GM12873 (cell line): ENCODE data around the gene OTP.

Experiments used
- TF ChIP-seq, protein P1 (sequence below): IDR thresholded peaks from 2 replicates; pipeline ENCODE4 v1.5.1; 2012; ENCODE audit warnings: low read depth, mild to moderate bottlenecking, moderate library complexity, low read length, control low read depth; ENCODE audit not compliant: insufficient read depth; ENCODE audit errors: missing control alignments

The OTP gene

DNA sequence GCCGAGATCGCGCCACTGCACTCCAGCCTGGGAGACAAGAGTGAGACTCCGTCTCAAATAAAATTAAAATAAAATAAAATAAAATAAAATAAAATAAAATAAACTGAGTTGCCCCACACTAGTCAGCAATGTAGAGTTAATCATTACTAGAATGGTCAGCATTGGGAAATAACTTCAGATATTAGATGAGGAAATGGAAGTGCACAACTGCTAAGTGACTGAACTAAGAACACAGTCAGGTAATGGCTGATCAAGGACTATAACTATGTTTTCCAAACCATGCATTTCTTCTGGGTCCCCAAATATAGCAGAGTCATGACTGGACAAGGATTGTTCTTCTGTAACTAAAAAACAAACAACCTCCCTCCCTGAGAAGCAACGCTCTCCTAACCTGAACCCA lies 17.1 kb downstream of the OTP start:
- TF ChIP-seq, protein P1, sequence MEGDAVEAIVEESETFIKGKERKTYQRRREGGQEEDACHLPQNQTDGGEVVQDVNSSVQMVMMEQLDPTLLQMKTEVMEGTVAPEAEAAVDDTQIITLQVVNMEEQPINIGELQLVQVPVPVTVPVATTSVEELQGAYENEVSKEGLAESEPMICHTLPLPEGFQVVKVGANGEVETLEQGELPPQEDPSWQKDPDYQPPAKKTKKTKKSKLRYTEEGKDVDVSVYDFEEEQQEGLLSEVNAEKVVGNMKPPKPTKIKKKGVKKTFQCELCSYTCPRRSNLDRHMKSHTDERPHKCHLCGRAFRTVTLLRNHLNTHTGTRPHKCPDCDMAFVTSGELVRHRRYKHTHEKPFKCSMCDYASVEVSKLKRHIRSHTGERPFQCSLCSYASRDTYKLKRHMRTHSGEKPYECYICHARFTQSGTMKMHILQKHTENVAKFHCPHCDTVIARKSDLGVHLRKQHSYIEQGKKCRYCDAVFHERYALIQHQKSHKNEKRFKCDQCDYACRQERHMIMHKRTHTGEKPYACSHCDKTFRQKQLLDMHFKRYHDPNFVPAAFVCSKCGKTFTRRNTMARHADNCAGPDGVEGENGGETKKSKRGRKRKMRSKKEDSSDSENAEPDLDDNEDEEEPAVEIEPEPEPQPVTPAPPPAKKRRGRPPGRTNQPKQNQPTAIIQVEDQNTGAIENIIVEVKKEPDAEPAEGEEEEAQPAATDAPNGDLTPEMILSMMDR, result no peak

DNA sequence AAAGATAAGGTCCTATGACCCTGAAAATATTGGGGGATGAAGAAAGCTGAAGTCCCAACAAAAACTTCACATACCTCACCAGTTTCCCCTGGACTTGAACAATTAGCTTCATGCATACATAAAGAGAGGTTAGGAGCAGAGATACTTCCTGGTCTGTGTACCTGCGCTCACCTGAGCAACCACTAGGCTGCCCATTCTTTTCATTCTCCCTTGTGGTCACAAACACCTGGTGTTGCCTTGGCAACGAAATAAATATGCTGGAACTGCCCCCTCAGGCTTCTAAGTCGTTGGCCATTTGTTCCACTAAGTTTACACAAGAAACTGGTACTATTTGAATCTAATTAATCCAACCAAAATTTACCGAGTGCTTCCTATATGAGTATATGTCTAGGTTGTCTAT lies 18.1 kb downstream of the OTP start:
- TF ChIP-seq, protein P1, result peak; percentile 26

DNA sequence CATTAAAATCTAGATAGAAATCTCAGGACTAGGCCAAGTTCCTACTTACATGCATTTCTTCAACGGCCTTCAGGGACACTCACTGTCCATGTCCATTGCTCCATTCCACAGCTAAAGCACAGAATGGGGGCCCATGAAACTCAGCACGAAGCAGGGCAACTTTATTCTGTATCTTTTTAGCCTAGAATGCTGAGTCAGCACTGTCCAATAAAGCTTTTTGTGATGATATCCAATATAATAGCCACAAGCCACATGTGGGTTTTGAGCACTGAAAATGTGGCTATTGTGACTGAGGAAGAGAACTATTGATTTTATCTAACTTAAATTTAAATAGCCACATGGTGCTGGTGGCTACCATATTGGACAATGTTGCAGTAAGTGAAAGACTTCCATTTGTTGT lies 21.6 kb downstream of the OTP start:
- TF ChIP-seq, protein P1, result no peak

- TF ChIP-seq, protein P1, result no peak
Measured at GRCh38 chr5:77607324-77607723, 31.2 kb downstream of the OTP start.

DNA sequence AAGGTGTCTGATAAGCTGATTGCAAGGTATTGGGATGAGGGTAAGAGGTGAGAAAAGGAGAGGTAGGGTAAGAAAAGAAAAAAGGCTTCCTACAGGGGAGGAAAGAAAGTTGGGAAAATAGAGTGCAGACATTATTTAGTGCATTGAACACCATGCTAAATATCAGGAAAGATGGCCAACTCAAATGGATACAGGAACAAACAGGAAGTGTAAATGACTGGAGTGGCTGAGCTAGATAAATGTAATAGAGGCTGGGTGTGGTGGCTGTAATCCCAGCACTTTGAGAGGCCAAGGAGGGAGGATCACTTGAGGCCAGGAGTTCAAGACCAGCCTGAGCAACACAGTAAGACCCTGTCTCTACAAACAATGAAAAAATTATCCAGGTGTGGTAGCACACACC lies 32.2 kb downstream of the OTP start:
- TF ChIP-seq, protein P1, result no peak

DNA sequence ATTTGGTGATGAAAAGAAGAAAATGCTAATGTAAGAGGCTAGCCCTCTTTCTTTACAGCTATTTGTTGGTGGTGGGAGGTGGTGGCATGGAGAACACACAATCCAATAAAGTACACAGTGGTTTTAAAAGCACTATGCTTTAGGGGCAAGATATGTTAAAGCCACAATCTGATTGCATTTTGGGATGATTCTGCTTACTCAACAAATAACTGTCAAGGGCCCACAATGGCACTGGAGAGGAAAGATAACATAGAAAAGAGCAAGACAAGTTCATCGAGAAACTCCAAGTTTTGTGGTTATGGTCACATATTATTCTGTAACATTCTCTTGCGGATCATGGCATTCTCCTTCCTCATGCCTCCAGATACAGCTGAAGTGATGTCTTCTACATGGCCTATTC lies 38.8 kb downstream of the OTP start:
- TF ChIP-seq, protein P1, result no peak

GRCh38 chr5:77590347-77590746 lies 48.2 kb downstream of the OTP start:
- TF ChIP-seq, protein P1, result no peak
